ENCODE data around the gene DDIT4.

DNA sequence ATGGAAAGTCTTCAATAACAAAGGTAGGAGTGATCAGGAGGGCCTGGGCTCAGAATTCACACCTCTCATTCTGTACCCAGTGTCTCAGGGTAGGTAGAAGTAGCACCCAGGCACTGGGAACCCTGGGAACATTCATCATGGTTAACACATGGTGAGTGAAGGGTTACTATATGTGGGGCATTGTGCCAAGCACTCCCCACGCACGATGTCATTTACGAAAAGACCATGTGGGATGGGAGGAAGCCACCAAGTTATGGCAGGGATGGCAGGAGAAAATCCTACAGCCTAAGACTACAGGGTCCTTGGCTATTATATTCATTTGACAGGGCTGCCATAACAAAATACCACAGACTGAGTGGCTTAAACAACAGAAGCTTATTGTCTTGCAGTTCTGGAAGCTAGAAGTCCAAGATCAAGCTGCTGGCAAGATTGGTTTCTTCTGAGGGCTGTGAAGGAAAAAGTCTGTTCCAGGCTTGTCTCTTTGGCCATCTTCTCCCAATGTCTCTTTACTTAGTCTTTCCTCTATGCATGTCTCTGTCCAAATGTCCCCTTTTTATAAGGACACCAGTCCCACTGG, 27.7 kb upstream of the DDIT4 start:
- TF ChIP-seq YY1 (IDR thresholded peaks at IDR 0.05; ENCODE audit: insufficient read depth, insufficient read length) (no peak), ZNF274 (IDR thresholded peaks at IDR 0.05; ENCODE audit: low read depth, low read length) (no peak), SUZ12 (IDR thresholded peaks at IDR 0.05; ENCODE audit: extremely low read depth, insufficient read depth, insufficient read length) (no peak)

Measured in NT2/D1 (cell line).